H1 (cell line): Measurements from ENCODE around the gene SETX. TPM values are rescaled to one million over a fixed set of nuclear protein-coding genes. Genes with fewer than 3 reads are reported as not detected.

Experiments
- KDM1A ChIP-seq: fragments of 200-600, 300-600 bp; sonication (generic); IDR thresholded peaks from 2 replicates; pipeline ENCODE4 v1.7.1; 2016; ENCODE audit warnings: mild to moderate bottlenecking, low read length, borderline replicate concordance
- SIRT6 ChIP-seq: IDR thresholded peaks from one replicate; pipeline ENCODE4 v1.7.1; 2012; ENCODE audit warnings: low read length, inconsistent platforms
- TAF1 ChIP-seq: IDR thresholded peaks from 2 replicates; pipeline ENCODE4 v1.6.1; 2011; ENCODE audit warnings: mild to moderate bottlenecking, low read depth, low read length
- USF2 ChIP-seq: IDR thresholded peaks from 2 replicates; pipeline ENCODE4 v1.6.1; 2011; ENCODE audit warnings: low read length, improper control_type of control experiment
- polyA plus RNA-seq, 7 experiments: library from polyadenylated mRNA; depleted of rRNA in 3 of 7; stranded (reverse) in 5 of 7; unstranded in 2 of 7; fragments of >200 nt in 5 of 7; fragments of 200-250 nt in 2 of 7; gene quantifications; 1 replicate in 5 of 7; 2 replicates in 1 of 7; 4 replicates in 1 of 7; pipeline versions ENCODE4 v1.2.1 to v1.2.3, GENCODE V29; 2011 to 2013; ENCODE audit warnings: missing spikeins in 2 of 7, mixed read lengths in 2 of 7
- total RNA-seq: library from RNA; stranded (reverse); fragmentation: NEBNext Ultra II Directional; extraction: Animal tissue kit (Norgen Biotek cat#: 25700); gene quantifications from 2 replicates; pipeline ENCODE4 v1.2.1, GENCODE V29; 2021

SETX gene
- total and polyA plus RNA-seq, 2 of the 8 experiments (the other 6 are each of a cell fraction or from before 2014, with no cell fraction given), result 15.1 to 37.9 TPM

GRCh38 chr9:132333556-132333955 is 21.2 kb downstream of the SETX start (continued):
- no peak for TF ChIP-seq USF2
- TF ChIP-seq SIRT6, result no peak
- TF ChIP-seq KDM1A, result no peak
- no peak for TF ChIP-seq TAF1
